OCI-LY1 (cell line): Measurements from ENCODE around the gene PPP1R27.
A peak's percentile ranks its signal among the peaks of the same experiment; 100 is the strongest.

Source experiments
- H2AFZ ChIP-seq: fragments of 200-600 bp; sonication (generic), shearing (Covaris generic); 2 replicates; pipeline ENCODE4 v1.6.0; 2014; ENCODE audit warnings: antibody characterized with exemption, mild to moderate bottlenecking, low read length
- H3F3A ChIP-seq: fragments of 200-600 bp; sonication (generic), shearing (Covaris generic); 2 replicates; pipeline ENCODE4 v1.6.0; 2014; ENCODE audit warnings: mild to moderate bottlenecking, antibody characterized with exemption, low read length, moderate library complexity; ENCODE audit not compliant: insufficient read depth
- H3K27ac ChIP-seq: fragments of 200-600 bp; sonication (generic); 2 replicates; pipeline ENCODE4 v1.5.1; 2014; ENCODE audit warnings: low read length, mixed run types, mild to moderate bottlenecking, low read depth; ENCODE audit not compliant: poor library complexity, severe bottlenecking
- H3K27me3 ChIP-seq: fragments of 200-600 bp; sonication (generic); 2 replicates; pipeline ENCODE4 v1.6.0; 2014; ENCODE audit warnings: antibody characterized with exemption, mild to moderate bottlenecking, low read length, moderate library complexity; ENCODE audit not compliant: insufficient read depth
- H3K36me3 ChIP-seq: fragments of 200-600 bp; sonication (generic); 2 replicates; pipeline ENCODE4 v1.6.1; 2014; ENCODE audit warnings: mild to moderate bottlenecking, antibody characterized with exemption, low read length, moderate library complexity, mixed read lengths; ENCODE audit not compliant: insufficient read depth
- H3K4me1 ChIP-seq: fragments of 200-600 bp; sonication (generic); 2 replicates; pipeline ENCODE4 v1.5.1; 2014; ENCODE audit warnings: mild to moderate bottlenecking, low read length, moderate library complexity; ENCODE audit not compliant: insufficient read depth, severe bottlenecking
- H3K4me2 ChIP-seq: fragments of 200-600 bp; sonication (generic), shearing (Covaris generic); 2 replicates; pipeline ENCODE4 v1.6.1; 2014; ENCODE audit warnings: low read length
- H3K4me3 ChIP-seq: fragments of 200-600 bp; sonication (generic); 2 replicates; pipeline ENCODE4 v1.5.1; 2014; ENCODE audit warnings: low read length, low read depth, mild to moderate bottlenecking, mixed read lengths; ENCODE audit not compliant: poor library complexity, severe bottlenecking
- H3K79me2 ChIP-seq: fragments of 200-600 bp; shearing (Covaris generic); 2 replicates; pipeline ENCODE4 v1.6.1; 2016; ENCODE audit warnings: mixed run types, low read length, mixed read lengths; ENCODE audit not compliant: insufficient read depth
- H3K9ac ChIP-seq: fragments of 200-600 bp; sonication (generic), shearing (Covaris generic); 2 replicates; pipeline ENCODE4 v1.6.1; 2014; ENCODE audit warnings: mild to moderate bottlenecking, low read length, mixed read lengths
- H3K9me2 ChIP-seq: fragments of 200-600 bp; sonication (generic), shearing (Covaris generic); 2 replicates; pipeline ENCODE4 v1.6.1; 2014; ENCODE audit warnings: low read depth, mild to moderate bottlenecking, low read length, mixed read lengths
- H3K9me3 ChIP-seq: fragments of 200-600 bp; shearing (Covaris generic); 2 replicates; pipeline ENCODE4 v1.6.1; 2014; ENCODE audit warnings: low read length, mixed read lengths
- H4K20me1 ChIP-seq: fragments of 200-600 bp; sonication (generic), shearing (Covaris generic); 2 replicates; pipeline ENCODE4 v1.6.0; 2016; ENCODE audit warnings: mild to moderate bottlenecking, low read length; ENCODE audit not compliant: insufficient read depth
- CTCF ChIP-seq: fragments of 200-600 bp; sonication (generic), shearing (Covaris generic); IDR thresholded peaks from 2 replicates; pipeline ENCODE4 v1.5.1; 2017; ENCODE audit warnings: mild to moderate bottlenecking, antibody characterized with exemption, low read length, moderate library complexity, mixed read lengths
- EZH2 ChIP-seq: fragments of 200-600 bp; sonication (generic), shearing (Covaris generic); IDR thresholded peaks from 2 replicates; pipeline ENCODE4 v1.8.0; 2017; ENCODE audit warnings: borderline replicate concordance, mixed run types, mild to moderate bottlenecking, antibody characterized with exemption, low read length, moderate library complexity, mixed read lengths

The PPP1R27 gene

GRCh38 chr17:81838753-81839255 is 4.0 kb upstream of the PPP1R27 start:
- H3K27ac ChIP-seq, result no peak overlapping the region

GRCh38 chr17:81837641-81838040 is 2.8 kb upstream of the PPP1R27 start:
- H3K36me3 ChIP-seq, result peaks cover 4% of the 10 kb centered on the region
- peaks cover 17% of the 10 kb centered on the region for H3K4me1 ChIP-seq
- TF ChIP-seq CTCF, result no peak
- TF ChIP-seq EZH2, result no peak

More at GRCh38 chr17:81838753-81839255, 4.0 kb upstream of the PPP1R27 start:
- Histone ChIP-seq H3K9me2 (no peaks in the 10 kb centered on the region), H3K27me3 (no peaks in the 10 kb centered on the region), H3K4me2 (no peak overlapping the region), H3K4me1 (peaks cover 11% of the 10 kb centered on the region), H3K9me3 (no peaks in the 10 kb centered on the region), H3K4me3 (no peak overlapping the region), H4K20me1 (no peaks in the 10 kb centered on the region), H3K9ac (no peak overlapping the region), H2AFZ (no peak overlapping the region), H3K36me3 (peaks cover 16% of the 10 kb centered on the region), H3F3A (no peaks in the 10 kb centered on the region), H3K79me2 (no peaks in the 10 kb centered on the region)
- no peak for TF ChIP-seq CTCF
- no peak for TF ChIP-seq EZH2

GRCh38 chr17:81833921-81834830 is 674 bp downstream of the PPP1R27 start:
- H3K27ac ChIP-seq, result no peak overlapping the region
- H4K20me1 ChIP-seq, result no peaks in the 10 kb centered on the region
- no peaks in the 10 kb centered on the region for H3K9me3 ChIP-seq
- H3K4me2 ChIP-seq, result peak overlapping the region; percentile 88
- H3K27me3 ChIP-seq, result no peaks in the 10 kb centered on the region
- no peaks in the 10 kb centered on the region for H3K9me2 ChIP-seq
- no peaks in the 10 kb centered on the region for H3F3A ChIP-seq
- TF ChIP-seq EZH2, result no peak
- no peak for TF ChIP-seq CTCF
- H3K4me3 ChIP-seq, result peak overlapping the region; percentile 86
- H3K36me3 ChIP-seq, result no peaks in the 10 kb centered on the region
- peaks cover 29% of the 10 kb centered on the region for H3K4me1 ChIP-seq
- H2AFZ ChIP-seq, result no peak overlapping the region
- peak overlapping the region; percentile 92 for H3K9ac ChIP-seq
- no peaks in the 10 kb centered on the region for H3K79me2 ChIP-seq

More at GRCh38 chr17:81837641-81838040, 2.8 kb upstream of the PPP1R27 start:
- no peak overlapping the region for H3K9ac ChIP-seq
- no peak overlapping the region for H3K4me3 ChIP-seq
- no peaks in the 10 kb centered on the region for H3K79me2 ChIP-seq
- no peaks in the 10 kb centered on the region for H4K20me1 ChIP-seq
- no peak overlapping the region for H2AFZ ChIP-seq
- H3F3A ChIP-seq, result no peaks in the 10 kb centered on the region
- H3K27ac ChIP-seq, result no peak overlapping the region
- no peaks in the 10 kb centered on the region for H3K9me3 ChIP-seq
- H3K4me2 ChIP-seq, result no peak overlapping the region
- no peaks in the 10 kb centered on the region for H3K27me3 ChIP-seq
- H3K9me2 ChIP-seq, result no peaks in the 10 kb centered on the region
